HG03354 (cell line): ENCODE data around the gene AKAP17A.
"Not testable (repeated sequence)": the region's sequence is repeated elsewhere in the genome, so short reads cannot be mapped to it uniquely, and the experiment has no call there.

Experiments used
- ATAC-seq: cut with Tn5 transposase; IDR thresholded peaks from one replicate; pipeline ENCODE4 v1.9.1; 2021; ENCODE audit warnings: mild to moderate bottlenecking; ENCODE audit not compliant: unreplicated experiment, poor library complexity, severe bottlenecking

AKAP17A gene

GRCh38 chrX:1600406-1601050, 9.1 kb downstream of the AKAP17A start:
- no peak for ATAC-seq

- ATAC-seq, result no peak
Measured at GRCh38 chrX:1601051-1601767, 9.8 kb downstream of the AKAP17A start.

- no peak for ATAC-seq
Measured at GRCh38 chrX:1601768-1602085, 10.3 kb downstream of the AKAP17A start.

GRCh38 chrX:1602299-1602698, 10.9 kb downstream of the AKAP17A start:
- no peak for ATAC-seq

- no peak for ATAC-seq
Measured at GRCh38 chrX:1606496-1606895, 15.1 kb downstream of the AKAP17A start.

- no peak for ATAC-seq
Measured at GRCh38 chrX:1609311-1609710, 17.9 kb downstream of the AKAP17A start.

GRCh38 chrX:1609762-1610161, 18.4 kb downstream of the AKAP17A start:
- no peak for ATAC-seq

GRCh38 chrX:1610166-1610565, 18.8 kb downstream of the AKAP17A start:
- ATAC-seq, result peak; percentile 81

- no peak for ATAC-seq
Measured at GRCh38 chrX:1610736-1611135, 19.3 kb downstream of the AKAP17A start.

GRCh38 chrX:1612641-1613286, 21.4 kb downstream of the AKAP17A start:
- ATAC-seq, result no peak

GRCh38 chrX:1614927-1615326, 23.5 kb downstream of the AKAP17A start, which contains the start of gene ASMT:
ASMT (plus strand) TSS chrX:1615059; CDS start chrX:1615200, 141 bp downstream.
- ATAC-seq, result no peak

GRCh38 chrX:1618689-1619088, 27.3 kb downstream of the AKAP17A start:
- no peak for ATAC-seq

GRCh38 chrX:1623691-1624090, 32.3 kb downstream of the AKAP17A start:
- no peak for ATAC-seq

GRCh38 chrX:1624158-1624860, 32.9 kb downstream of the AKAP17A start:
- not testable (repeated sequence) for ATAC-seq

GRCh38 chrX:1624861-1625215, 33.4 kb downstream of the AKAP17A start:
- ATAC-seq, result not testable (repeated sequence)

GRCh38 chrX:1629244-1629643, 37.8 kb downstream of the AKAP17A start:
- ATAC-seq, result no peak

- no peak for ATAC-seq
Measured at GRCh38 chrX:1646009-1646408, 54.6 kb downstream of the AKAP17A start.

- ATAC-seq, result no peak
Measured at GRCh38 chrX:1649621-1650020, 58.2 kb downstream of the AKAP17A start.
